ENCODE data around the gene LDLRAD3.

DNA sequence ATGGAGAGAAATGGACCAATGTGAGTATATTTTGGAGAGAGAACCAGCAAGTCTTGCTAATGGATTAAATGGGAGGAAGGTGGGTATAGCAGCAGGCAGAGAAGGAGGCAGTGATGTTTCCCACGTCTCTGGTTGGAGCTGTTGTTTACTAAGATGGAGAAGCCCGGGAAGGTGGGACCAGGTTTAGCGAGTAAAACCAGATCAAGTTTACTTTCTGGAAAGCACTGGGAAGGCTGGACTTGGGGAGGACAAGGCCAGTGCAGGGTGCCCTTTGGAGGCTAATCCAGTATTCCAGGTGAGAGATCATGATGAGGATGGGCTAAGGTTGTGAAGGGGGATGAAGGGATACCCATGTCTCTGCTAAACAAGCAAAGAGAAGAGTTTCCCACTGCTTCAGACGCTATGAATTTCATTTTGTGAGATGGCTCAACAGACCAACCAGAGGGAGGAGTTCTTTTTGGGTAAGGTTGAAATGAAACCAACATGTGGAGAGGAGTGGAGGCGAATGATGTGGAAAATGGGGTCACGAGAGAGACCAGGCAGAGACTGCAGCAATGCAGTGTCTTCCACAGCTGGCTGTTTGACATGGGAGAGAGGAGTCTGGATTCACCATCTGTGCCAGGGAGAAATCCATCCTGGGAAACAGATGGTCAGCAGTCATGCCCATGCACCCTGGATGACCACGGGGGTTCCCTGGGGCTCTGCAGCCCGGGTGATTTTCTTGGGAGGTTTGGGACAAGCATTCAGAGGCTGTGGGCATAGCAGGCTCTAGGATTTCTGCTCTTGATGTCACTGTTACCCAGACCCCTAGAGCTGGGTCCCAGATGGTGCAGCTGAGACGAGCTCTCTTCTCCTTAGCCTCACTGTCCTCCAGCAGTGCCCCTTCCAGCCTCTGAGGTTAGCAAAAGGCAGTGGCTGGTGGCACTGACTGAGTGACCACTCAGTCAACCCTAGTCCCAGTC lies 320.4 kb downstream of the LDLRAD3 start:
- TF ChIP-seq EZH2 (IDR thresholded peaks at IDR 0.05; ENCODE audit: insufficient read depth, low read length) = no peak
- TF ChIP-seq, protein P1, sequence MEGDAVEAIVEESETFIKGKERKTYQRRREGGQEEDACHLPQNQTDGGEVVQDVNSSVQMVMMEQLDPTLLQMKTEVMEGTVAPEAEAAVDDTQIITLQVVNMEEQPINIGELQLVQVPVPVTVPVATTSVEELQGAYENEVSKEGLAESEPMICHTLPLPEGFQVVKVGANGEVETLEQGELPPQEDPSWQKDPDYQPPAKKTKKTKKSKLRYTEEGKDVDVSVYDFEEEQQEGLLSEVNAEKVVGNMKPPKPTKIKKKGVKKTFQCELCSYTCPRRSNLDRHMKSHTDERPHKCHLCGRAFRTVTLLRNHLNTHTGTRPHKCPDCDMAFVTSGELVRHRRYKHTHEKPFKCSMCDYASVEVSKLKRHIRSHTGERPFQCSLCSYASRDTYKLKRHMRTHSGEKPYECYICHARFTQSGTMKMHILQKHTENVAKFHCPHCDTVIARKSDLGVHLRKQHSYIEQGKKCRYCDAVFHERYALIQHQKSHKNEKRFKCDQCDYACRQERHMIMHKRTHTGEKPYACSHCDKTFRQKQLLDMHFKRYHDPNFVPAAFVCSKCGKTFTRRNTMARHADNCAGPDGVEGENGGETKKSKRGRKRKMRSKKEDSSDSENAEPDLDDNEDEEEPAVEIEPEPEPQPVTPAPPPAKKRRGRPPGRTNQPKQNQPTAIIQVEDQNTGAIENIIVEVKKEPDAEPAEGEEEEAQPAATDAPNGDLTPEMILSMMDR (IDR thresholded peaks at IDR 0.05; ENCODE audit: insufficient read depth, low read depth, low read length) = no peak
